Breast epithelium (tissue), 4 donors: Measurements from ENCODE around the gene KIF1A. TPM values are rescaled to one million over a fixed set of nuclear protein-coding genes. Genes with fewer than 3 reads are reported as not detected.

ENCODE experiments used
- DNase-seq, 2 donors: peaks; one replicate each; pipeline ENCODE4 v3.0.0-alpha.2; 2019; ENCODE audit warnings: low spot score in 2 of 2
- H3K27ac ChIP-seq, 2 donors: fragments of 200-600 bp; sonication (generic) in 1 of 2; one replicate each; pipeline ENCODE4 v1.5.1; 2016 to 2019; ENCODE audit warnings: mild to moderate bottlenecking in 1 of 2
- H3K27me3 ChIP-seq, 2 donors: fragments of 200-600 bp; sonication (generic) in 1 of 2; one replicate each; pipeline versions ENCODE4 v1.5.1 to v1.6.0; 2017 to 2019; ENCODE audit warnings: control low read depth in 1 of 2, mild to moderate bottlenecking in 1 of 2
- H3K36me3 ChIP-seq: fragments of 200-600 bp; one replicate; pipeline ENCODE4 v1.5.1; 2019
- H3K4me1 ChIP-seq, 2 donors: fragments of 200-600 bp; sonication (generic); one replicate each; pipeline ENCODE4 v1.5.1; 2016 to 2019; ENCODE audit warnings: control low read depth in 1 of 2
- H3K4me3 ChIP-seq, 3 donors: fragments of 200-600 bp; sonication (generic); 1 replicate in 2 of 3; 2 replicates in 1 of 3; pipeline ENCODE4 v1.5.1; 2016 to 2019; ENCODE audit warnings: mild to moderate bottlenecking in 3 of 3, moderate library complexity in 2 of 3
- H3K9me3 ChIP-seq, 2 donors: fragments of 200-600 bp; sonication (generic) in 1 of 2; one replicate each; pipeline ENCODE4 v1.5.1; 2016 to 2019; ENCODE audit warnings: control low read depth in 1 of 2
- POLR2A ChIP-seq: fragments of 450-650 bp; IDR thresholded peaks from one replicate; pipeline ENCODE4 v1.6.1; 2016; ENCODE audit warnings: antibody characterized with exemption, mild to moderate bottlenecking, moderate library complexity
- POLR2AphosphoS5 ChIP-seq, 3 donors: sonication (generic); formaldehyde crosslinking; IDR thresholded peaks; one replicate each; pipeline ENCODE4 v1.6.1; 2017; ENCODE audit warnings: antibody characterized with exemption in 3 of 3
- intact Hi-C: fragments of 100-400 bp; cut with DNase I; formaldehyde crosslinking; loops from one replicate; pipeline ENCODE4 v1.15.1; 2023; ENCODE audit warnings: low total_unique reads
- total RNA-seq, 3 donors: library from RNA; depleted of rRNA; stranded (reverse); fragments of >200 nt; gene quantifications; one replicate each; pipeline ENCODE4 v1.1.0, GENCODE V29; 2016
- TF ChIP-seq, protein P1 (sequence below), 3 donors: fragments of 450-650 bp; IDR thresholded peaks; one replicate each; pipeline ENCODE4 v1.5.1; 2016 to 2017; ENCODE audit warnings: antibody characterized with exemption in 3 of 3, mild to moderate bottlenecking in 3 of 3, moderate library complexity in 3 of 3

KIF1A gene
- total RNA-seq, 3 donors from 2014 or later: under 0.01 to 0.29 TPM; not detected in 1

DNA sequence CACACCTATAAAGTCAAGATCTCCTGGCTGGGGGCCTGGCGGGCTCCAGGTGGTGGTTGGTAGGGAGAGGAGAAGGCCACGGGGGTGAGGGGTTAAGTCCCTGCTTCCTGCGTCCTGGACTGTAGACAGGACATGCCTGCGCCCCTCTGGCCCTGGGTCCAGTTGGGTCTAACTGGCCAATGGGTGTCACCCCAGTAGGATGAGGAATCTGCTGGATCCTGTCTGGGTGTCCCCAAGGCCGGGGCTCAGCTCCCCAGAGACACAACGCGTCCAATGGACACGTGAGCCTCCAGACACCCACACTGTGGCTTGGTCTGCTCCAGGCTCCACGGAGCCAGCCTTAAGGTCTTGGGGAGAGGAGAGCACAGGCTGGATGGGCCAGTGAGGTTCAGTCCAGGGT is 108.7 kb downstream of the KIF1A start:
- no peaks in the 10 kb centered on the region for H3K36me3 ChIP-seq
- H3K9me3 ChIP-seq: no peaks in the 10 kb centered on the region
- intact Hi-C loops: no loop called here
- H3K4me3 ChIP-seq: no peak overlapping the region
- H3K27ac ChIP-seq: no peak overlapping the region
- H3K4me1 ChIP-seq: no peaks in the 10 kb centered on the region
- TF ChIP-seq, protein P1, sequence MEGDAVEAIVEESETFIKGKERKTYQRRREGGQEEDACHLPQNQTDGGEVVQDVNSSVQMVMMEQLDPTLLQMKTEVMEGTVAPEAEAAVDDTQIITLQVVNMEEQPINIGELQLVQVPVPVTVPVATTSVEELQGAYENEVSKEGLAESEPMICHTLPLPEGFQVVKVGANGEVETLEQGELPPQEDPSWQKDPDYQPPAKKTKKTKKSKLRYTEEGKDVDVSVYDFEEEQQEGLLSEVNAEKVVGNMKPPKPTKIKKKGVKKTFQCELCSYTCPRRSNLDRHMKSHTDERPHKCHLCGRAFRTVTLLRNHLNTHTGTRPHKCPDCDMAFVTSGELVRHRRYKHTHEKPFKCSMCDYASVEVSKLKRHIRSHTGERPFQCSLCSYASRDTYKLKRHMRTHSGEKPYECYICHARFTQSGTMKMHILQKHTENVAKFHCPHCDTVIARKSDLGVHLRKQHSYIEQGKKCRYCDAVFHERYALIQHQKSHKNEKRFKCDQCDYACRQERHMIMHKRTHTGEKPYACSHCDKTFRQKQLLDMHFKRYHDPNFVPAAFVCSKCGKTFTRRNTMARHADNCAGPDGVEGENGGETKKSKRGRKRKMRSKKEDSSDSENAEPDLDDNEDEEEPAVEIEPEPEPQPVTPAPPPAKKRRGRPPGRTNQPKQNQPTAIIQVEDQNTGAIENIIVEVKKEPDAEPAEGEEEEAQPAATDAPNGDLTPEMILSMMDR (IDR thresholded peaks at IDR 0.05): no peak
- TF ChIP-seq POLR2AphosphoS5 (IDR thresholded peaks at IDR 0.05) (no peak), POLR2A (no peak)
- DNase-seq: no peak
- H3K27me3 ChIP-seq: peaks cover 0 to 11% of the 10 kb centered on the region in 2 donors

DNA sequence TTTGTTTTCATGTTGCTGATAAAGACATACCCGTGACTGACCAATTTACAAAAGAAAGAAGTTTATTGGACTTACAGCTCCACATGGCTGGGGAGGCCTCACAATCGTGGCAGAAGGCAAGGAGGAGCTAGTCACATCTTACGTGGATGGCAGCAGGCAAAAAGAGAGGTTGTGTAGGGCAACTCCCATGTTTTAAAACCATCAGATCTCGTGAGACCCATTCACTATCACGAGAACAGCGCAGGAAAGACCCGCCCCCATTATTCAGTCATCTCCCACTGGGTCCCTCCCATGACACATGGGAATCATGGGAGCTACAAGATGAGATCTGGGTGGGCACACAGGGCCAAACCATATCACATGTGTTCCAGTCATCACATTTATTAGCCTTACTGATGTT is 111.6 kb downstream of the KIF1A start:
- Histone ChIP-seq H3K27me3 (peaks cover 0 to 24% of the 10 kb centered on the region in 2 donors), H3K9me3 (no peaks in the 10 kb centered on the region), H3K4me1 (no peaks in the 10 kb centered on the region), H3K4me3 (no peak overlapping the region), H3K36me3 (no peaks in the 10 kb centered on the region), H3K27ac (no peak overlapping the region)
- intact Hi-C loops: no loop called here
- TF ChIP-seq, protein P1 (IDR thresholded peaks at IDR 0.05): no peak
- TF ChIP-seq POLR2AphosphoS5 (IDR thresholded peaks at IDR 0.05): no peak
- TF ChIP-seq POLR2A: no peak
- no peak for DNase-seq

DNA sequence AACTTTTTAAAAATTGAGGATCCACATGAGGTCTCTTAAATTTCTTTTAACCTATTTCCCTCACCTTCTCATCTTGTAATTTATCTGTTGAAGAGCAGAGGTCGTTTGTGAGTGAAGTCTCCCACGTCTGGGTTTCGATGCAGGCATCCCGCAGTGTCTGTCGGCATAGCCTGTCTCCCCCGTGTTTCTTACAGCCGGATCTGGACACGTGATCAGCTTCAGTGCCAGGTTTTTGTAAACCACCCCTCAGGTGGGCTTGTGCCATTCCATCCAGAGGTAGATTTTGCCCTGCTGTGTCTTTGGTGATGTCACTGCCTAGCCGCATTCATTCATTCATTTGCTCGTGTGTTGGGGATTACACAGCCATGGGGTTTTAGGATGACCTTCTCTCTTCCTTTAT is 112.2 kb downstream of the KIF1A start:
- Histone ChIP-seq H3K27me3 (peaks cover 0 to 31% of the 10 kb centered on the region in 2 donors), H3K36me3 (no peaks in the 10 kb centered on the region), H3K9me3 (no peaks in the 10 kb centered on the region), H3K4me3 (no peak overlapping the region), H3K27ac (no peak overlapping the region), H3K4me1 (no peaks in the 10 kb centered on the region)
- intact Hi-C loops: no loop called here
- DNase-seq: no peak
- TF ChIP-seq, protein P1 (IDR thresholded peaks at IDR 0.05): no peak
- TF ChIP-seq POLR2AphosphoS5 (IDR thresholded peaks at IDR 0.05): no peak
- no peak for TF ChIP-seq POLR2A

DNA sequence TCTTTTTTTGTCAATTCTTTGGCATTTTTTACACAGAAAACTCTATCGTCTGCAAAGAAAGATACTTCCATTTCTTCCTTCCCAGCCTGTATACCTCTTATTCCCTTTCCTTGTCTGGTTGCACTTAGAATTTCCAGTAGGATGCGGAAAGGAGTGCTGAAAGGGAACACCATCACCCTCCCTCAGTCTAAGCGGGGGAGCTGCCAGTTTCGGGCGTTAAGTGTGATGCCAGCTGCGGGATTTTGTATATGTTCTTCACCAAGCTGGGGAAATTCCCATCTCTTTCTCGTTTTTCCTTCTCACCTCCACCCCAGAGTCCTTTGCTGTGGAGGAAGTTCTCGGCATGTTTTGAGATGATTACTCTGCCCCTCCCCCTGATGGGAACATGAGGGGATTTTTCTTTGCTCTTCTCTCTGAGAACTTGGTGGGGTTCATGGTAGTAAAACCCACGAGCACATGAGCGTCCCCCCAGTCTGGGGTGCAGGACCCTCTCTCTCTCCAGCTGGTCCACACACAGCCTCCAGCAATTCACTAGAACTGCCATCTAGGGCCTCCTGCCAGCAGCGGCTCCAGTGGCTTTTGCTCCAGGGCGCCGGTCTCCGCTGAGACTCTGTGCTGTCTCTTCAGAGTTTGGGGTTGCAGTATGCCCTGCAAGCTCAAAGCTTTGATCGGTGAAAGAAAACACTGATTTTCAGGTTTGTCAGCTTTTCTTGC is 112.8 kb downstream of the KIF1A start:
- Histone ChIP-seq H3K36me3 (no peaks in the 10 kb centered on the region), H3K4me1 (no peaks in the 10 kb centered on the region), H3K4me3 (no peak overlapping the region), H3K27me3 (peaks cover 0 to 37% of the 10 kb centered on the region in 2 donors), H3K27ac (no peak overlapping the region), H3K9me3 (no peaks in the 10 kb centered on the region)
- intact Hi-C loops: no loop called here
- TF ChIP-seq POLR2AphosphoS5 (IDR thresholded peaks at IDR 0.05): no peak
- no peak for TF ChIP-seq POLR2A
- TF ChIP-seq, protein P1 (IDR thresholded peaks at IDR 0.05): no peak
- no peak for DNase-seq

DNA sequence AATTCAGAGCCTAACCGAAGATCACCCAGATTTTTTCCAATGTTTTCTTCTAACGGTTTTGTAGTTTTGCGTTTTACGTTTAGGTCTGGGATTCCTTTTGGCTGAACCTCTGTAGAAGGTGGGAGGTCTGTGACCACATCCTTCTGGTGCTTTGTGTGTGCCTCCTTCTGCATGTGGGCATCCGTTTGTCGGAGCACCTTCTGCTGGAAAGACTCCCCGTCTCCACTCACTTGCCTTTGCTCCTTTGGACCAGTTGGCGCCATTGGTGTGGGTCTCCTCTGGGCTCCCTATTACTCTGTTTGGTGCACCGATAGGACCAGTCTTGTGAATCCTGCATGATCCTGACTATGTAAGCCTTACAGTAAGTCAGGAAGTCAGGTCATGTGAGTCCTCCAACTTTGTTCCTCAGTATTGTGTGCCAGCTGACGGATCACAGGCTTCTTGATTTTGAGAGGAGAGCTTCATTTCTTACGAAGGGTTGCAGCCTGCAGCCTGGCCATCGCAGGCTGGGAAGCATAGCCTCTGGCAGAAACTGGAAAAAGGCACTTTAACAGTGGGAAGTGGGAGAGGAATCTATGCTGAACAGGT is 114.7 kb downstream of the KIF1A start:
- DNase-seq: no peak
- Histone ChIP-seq H3K4me1 (no peaks in the 10 kb centered on the region), H3K36me3 (no peaks in the 10 kb centered on the region), H3K9me3 (no peaks in the 10 kb centered on the region), H3K27ac (no peak overlapping the region), H3K27me3 (peaks cover 0 to 51% of the 10 kb centered on the region in 2 donors), H3K4me3 (no peak overlapping the region)
- intact Hi-C loops: no loop called here
- TF ChIP-seq, protein P1 (IDR thresholded peaks at IDR 0.05): no peak
- TF ChIP-seq POLR2A (no peak), POLR2AphosphoS5 (IDR thresholded peaks at IDR 0.05) (no peak)
